ENCODE measurements around the gene TMEM273. TPM values are rescaled to one million over a fixed set of nuclear protein-coding genes. Genes with fewer than 3 reads are reported as not detected.

Gene TMEM273
- total and polyA plus RNA-seq, 10 of the 15 experiments (the other 5 are each of a cell fraction or from before 2014, with no cell fraction given): 10.3 to 46.3 (median 26.4) TPM

DNA sequence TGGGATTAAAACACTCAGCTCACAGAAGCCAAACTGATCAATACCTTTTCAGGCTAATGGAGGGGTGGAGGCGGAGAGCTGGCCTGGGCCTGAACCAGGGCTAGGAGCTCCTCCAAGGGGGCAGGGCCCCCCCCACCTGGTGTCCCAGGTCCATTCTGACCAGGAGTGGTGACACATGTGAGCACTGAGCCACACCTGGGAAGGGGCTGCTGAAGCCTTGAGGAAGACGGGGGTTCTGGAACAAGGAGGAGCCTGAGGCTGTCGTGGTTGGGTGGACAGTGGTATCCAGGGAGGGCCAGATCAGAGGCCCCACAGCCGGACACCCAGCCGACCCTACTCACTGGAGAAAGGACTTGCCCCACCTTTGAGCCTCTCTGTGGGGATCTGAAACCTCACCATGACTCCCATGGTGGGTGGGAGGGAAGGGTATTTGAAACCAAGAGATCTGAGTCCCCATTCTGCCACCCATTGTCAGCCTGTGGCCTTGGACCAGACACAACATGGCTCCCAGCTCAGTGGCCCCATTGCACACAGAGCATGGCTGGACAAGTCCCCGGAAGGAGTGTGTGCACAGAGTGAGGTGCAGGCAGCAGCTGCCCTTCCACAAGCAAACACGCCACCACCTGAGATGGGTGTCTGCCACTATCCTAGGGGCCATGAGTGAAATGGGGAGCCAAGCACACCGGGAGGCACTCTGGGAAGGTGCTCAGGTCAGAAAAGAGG is 12.4 kb downstream of the TMEM273 start:
- no TSS peak for BruUV-seq (replicated peaks)
- Histone ChIP-seq H3K4me2 (ENCODE audit: control insufficient read depth, insufficient read depth) (no peak overlapping the region), H3K9me3 (replicated peaks; ENCODE audit: control insufficient read depth, insufficient read depth, low read length) (no peaks in the 10 kb centered on the region), H3K36me3 (ENCODE audit: control insufficient read depth in 2 of 2, insufficient read depth in 2 of 2, low read length in 1 of 2) (no peaks in the 10 kb centered on the region; a peak in 1 of 4 replicates), H3K4me1 (ENCODE audit: control insufficient read depth, insufficient read depth, low read length) (peaks cover 60% of the 10 kb centered on the region), H3K4me3 (no peak overlapping the region), H3K27ac (ENCODE audit: control insufficient read depth, insufficient read depth) (no peak overlapping the region), H2AFZ (ENCODE audit: control insufficient read depth, low read depth, low read length) (no peak overlapping the region), H3K27me3 (replicated peaks in 1 of 2; ENCODE audit: control insufficient read depth in 2 of 2, insufficient read depth in 2 of 2, low read length in 1 of 2) (no peaks in the 10 kb centered on the region), H3K9ac (ENCODE audit: control insufficient read depth, insufficient read depth, low read length) (no peak overlapping the region), H4K20me1 (ENCODE audit: control insufficient read depth, insufficient read depth) (no peaks in the 10 kb centered on the region), H3K79me2 (ENCODE audit: control insufficient read depth, insufficient read depth, low read length) (no peaks in the 10 kb centered on the region)
- ATAC-seq: no peak
- intact Hi-C loops (cut with micrococcal nuclease; ENCODE audit: unreplicated experiment) (loop anchor here (5.0 to 10.0 kb wide), 2 partner anchors 123 to 339 kb away; no protein-coding TSS in a partner anchor), in situ Hi-C loops (cut with MboI) (loop anchor here (10.0 to 25.0 kb wide), 2 partner anchors 511 to 1462 kb away; no protein-coding TSS in a partner anchor)
- DNase-seq (ENCODE audit: low read depth, low spot score): no peak
- POLR2A ChIA-PET: interaction anchor here (1.7 kb wide), 1 partner anchor 13 kb away, joined by 4 read pairs; no protein-coding TSS in a partner anchor
- CTCF ChIA-PET: interaction anchor here (1.0 kb wide), 2 partner anchors 11 to 520 kb away, joined by 3 to 4 read pairs; no protein-coding TSS in a partner anchor
- TF ChIP-seq, protein P1, sequence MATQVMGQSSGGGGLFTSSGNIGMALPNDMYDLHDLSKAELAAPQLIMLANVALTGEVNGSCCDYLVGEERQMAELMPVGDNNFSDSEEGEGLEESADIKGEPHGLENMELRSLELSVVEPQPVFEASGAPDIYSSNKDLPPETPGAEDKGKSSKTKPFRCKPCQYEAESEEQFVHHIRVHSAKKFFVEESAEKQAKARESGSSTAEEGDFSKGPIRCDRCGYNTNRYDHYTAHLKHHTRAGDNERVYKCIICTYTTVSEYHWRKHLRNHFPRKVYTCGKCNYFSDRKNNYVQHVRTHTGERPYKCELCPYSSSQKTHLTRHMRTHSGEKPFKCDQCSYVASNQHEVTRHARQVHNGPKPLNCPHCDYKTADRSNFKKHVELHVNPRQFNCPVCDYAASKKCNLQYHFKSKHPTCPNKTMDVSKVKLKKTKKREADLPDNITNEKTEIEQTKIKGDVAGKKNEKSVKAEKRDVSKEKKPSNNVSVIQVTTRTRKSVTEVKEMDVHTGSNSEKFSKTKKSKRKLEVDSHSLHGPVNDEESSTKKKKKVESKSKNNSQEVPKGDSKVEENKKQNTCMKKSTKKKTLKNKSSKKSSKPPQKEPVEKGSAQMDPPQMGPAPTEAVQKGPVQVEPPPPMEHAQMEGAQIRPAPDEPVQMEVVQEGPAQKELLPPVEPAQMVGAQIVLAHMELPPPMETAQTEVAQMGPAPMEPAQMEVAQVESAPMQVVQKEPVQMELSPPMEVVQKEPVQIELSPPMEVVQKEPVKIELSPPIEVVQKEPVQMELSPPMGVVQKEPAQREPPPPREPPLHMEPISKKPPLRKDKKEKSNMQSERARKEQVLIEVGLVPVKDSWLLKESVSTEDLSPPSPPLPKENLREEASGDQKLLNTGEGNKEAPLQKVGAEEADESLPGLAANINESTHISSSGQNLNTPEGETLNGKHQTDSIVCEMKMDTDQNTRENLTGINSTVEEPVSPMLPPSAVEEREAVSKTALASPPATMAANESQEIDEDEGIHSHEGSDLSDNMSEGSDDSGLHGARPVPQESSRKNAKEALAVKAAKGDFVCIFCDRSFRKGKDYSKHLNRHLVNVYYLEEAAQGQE (IDR thresholded peaks at IDR 0.05; ENCODE audit: low read depth, low read length): no peak
- TF ChIP-seq RAD21 (IDR thresholded peaks at IDR 0.05; ENCODE audit: insufficient read depth, low read depth, low read length) (no peak), YY1 (IDR thresholded peaks at IDR 0.05; ENCODE audit: low read depth, low read length) (no peak), FOXM1 (IDR thresholded peaks at IDR 0.05; ENCODE audit: low read depth, low read length) (no peak)
- TF ChIP-seq, protein P2, sequence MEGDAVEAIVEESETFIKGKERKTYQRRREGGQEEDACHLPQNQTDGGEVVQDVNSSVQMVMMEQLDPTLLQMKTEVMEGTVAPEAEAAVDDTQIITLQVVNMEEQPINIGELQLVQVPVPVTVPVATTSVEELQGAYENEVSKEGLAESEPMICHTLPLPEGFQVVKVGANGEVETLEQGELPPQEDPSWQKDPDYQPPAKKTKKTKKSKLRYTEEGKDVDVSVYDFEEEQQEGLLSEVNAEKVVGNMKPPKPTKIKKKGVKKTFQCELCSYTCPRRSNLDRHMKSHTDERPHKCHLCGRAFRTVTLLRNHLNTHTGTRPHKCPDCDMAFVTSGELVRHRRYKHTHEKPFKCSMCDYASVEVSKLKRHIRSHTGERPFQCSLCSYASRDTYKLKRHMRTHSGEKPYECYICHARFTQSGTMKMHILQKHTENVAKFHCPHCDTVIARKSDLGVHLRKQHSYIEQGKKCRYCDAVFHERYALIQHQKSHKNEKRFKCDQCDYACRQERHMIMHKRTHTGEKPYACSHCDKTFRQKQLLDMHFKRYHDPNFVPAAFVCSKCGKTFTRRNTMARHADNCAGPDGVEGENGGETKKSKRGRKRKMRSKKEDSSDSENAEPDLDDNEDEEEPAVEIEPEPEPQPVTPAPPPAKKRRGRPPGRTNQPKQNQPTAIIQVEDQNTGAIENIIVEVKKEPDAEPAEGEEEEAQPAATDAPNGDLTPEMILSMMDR (IDR thresholded peaks at IDR 0.05 in 2 of 3, conservative IDR thresholded peaks at IDR 0.05 in 1 of 3; ENCODE audit: control insufficient read depth in 2 of 3, extremely low read depth in 1 of 3, insufficient read depth in 1 of 3, low read depth in 3 of 3, low read length in 3 of 3): no peak
- SMC1A ChIA-PET (ENCODE audit: uncharacterized antibody, unreplicated experiment): interaction anchor here (0.7 to 2.0 kb wide), 5 partner anchors 11 to 123 kb away, joined by 3 to 6 read pairs (median 4); no protein-coding TSS in a partner anchor
- RAD21 ChIA-PET (ENCODE audit: unreplicated experiment): interaction anchor here (0.9 to 1.3 kb wide), 3 partner anchors 13 to 124 kb away, joined by 3 to 4 read pairs (median 3); partner anchors contain the start of gene TMEM273
- WGBS (ENCODE audit: insufficient coverage, insufficient replicate concordance, low lambda C conversion rate, missing lambda C conversion rate): 96% methylated on average over 8 of the region's 8 CpGs
- no peak for FAIRE-seq

Data from GM12878 (cell line).